Naive thymus-derived CD8-positive, alpha-beta T cell (primary cell): Measurements from ENCODE around the gene GRAP. TPM values are rescaled to one million over a fixed set of nuclear protein-coding genes. Genes with fewer than 3 reads are reported as not detected.

ENCODE experiments used
- ATAC-seq, 2 donors: fragments of 150-1000 bp; cut with Tn5 transposase in 1 of 2; sonication (Bioruptor Pico), chemical (Tn5 transposase) in 1 of 2; 1 replicate in 1 of 2; 2 replicates in 1 of 2; pipeline ENCODE4 v1.10.0; 2021; ENCODE audit warnings: mild to moderate bottlenecking in 2 of 2, moderate library complexity in 2 of 2
- POLR2A ChIA-PET: fragments of 350-600 bp; sonication (Branson Sonifier 250); formaldehyde crosslinking; loops from one replicate; lab custom pipeline; 2021; ENCODE audit warnings: antibody characterized with exemption; lab: Charles Lee
- DNase-seq, 10 donors: peaks; one replicate each; pipeline versions ENCODE4 v3.0.0 to v3.0.0-alpha.2; 2020 to 2022
- H3K27ac Mint-ChIP-seq, 10 donors: one replicate each; pipeline ENCODE4 v1.8.0; 2020 to 2022; ENCODE audit warnings: mild to moderate bottlenecking in 10 of 10, mixed read lengths in 10 of 10, moderate library complexity in 4 of 10, inconsistent platforms in 1 of 10
- H3K27me3 Mint-ChIP-seq, 5 donors: one replicate each; pipeline ENCODE4 v1.8.0; 2021 to 2022; ENCODE audit warnings: mixed read lengths in 5 of 5
- H3K36me3 Mint-ChIP-seq, 3 donors: one replicate each; pipeline ENCODE4 v1.8.0; 2020 to 2022; ENCODE audit warnings: mixed read lengths in 3 of 3, mild to moderate bottlenecking in 2 of 3, inconsistent platforms in 1 of 3
- H3K4me1 Mint-ChIP-seq, 4 donors: one replicate each; pipeline ENCODE4 v1.8.0; 2021 to 2022; ENCODE audit warnings: mixed read lengths in 4 of 4
- H3K4me3 Mint-ChIP-seq, 10 donors: one replicate each; pipeline ENCODE4 v1.8.0; 2020 to 2022; ENCODE audit warnings: mild to moderate bottlenecking in 10 of 10, mixed read lengths in 10 of 10, moderate library complexity in 6 of 10, inconsistent platforms in 1 of 10
- H3K9me3 Mint-ChIP-seq, 9 donors: one replicate each; pipeline ENCODE4 v1.8.0; 2020 to 2022; ENCODE audit warnings: mixed read lengths in 9 of 9, mild to moderate bottlenecking in 3 of 9, inconsistent platforms in 1 of 9, moderate library complexity in 1 of 9
- polyA plus RNA-seq, 3 donors: library from polyadenylated mRNA; unstranded; fragments of 300-500 nt; fragmentation: Illumina TruSeq; gene quantifications; one replicate each; pipeline ENCODE4 v1.2.3, GENCODE V29; 2021
- total RNA-seq, 8 experiments: library from RNA in 2 of 8; stranded (reverse) in 2 of 8; gene quantifications; one replicate each; pipeline ENCODE4 v1.2.3 and lab custom pipeline; 2021 to 2026

Gene GRAP
- total and polyA plus RNA-seq, 5 experiments from 2014 or later = 32.7 to 99.6 (median 69.9) TPM

DNA sequence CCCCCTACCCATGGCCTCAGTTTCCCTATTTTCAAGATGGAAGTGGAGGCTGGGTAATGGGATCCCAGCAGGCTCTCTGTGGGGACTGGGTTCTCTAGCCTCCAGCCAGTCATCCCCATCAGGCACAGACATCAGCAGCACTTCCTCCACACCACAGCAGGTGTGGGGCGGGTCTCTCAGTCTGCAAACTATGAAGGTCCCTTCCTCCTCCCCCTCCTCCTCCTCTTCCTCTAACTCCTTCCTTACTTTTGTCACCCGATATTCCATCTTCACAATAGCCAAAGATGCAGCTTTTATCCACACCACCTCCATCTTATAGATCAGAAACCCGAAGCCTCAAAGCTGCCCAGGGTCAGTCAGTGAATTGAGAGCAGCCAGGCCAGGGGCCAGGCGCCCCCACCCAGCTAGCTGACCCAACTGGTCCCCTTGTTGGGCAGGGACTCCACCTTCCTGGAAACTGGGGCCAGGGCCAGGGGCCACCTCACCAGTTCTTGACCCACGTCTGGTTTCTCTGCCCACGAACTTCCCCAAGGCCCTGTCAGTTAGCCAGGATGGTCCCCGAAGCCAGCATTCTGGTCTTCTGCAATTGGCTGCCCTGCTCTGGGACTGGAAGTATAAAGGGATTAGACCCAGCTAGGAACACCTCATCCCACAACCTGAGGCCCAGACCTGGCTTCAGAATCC lies 44.7 kb downstream of the GRAP start:
- POLR2A ChIA-PET = interaction anchor here (0.6 to 1.5 kb wide), 8 partner anchors 8 to 77 kb away, joined by 3 to 6 read pairs (median 3); no protein-coding TSS in a partner anchor

GRCh38 chr17:19000531-19001325 lies 46.0 kb downstream of the GRAP start:
- Mint-ChIP-seq H3K4me1 (peaks cover 9 to 37% (median 29%) of the 10 kb centered on the region in 4 donors), H3K27me3 (no peaks in the 10 kb centered on the region), H3K4me3 (no peak overlapping the region), H3K9me3 (peaks cover 0 to 7% (median 0%) of the 10 kb centered on the region in 9 donors), H3K27ac (peak overlapping the region in 1 of 10 donors; percentile 53), H3K36me3 (peaks cover 0 to 4% (median 2%) of the 10 kb centered on the region in 3 donors)
- POLR2A ChIA-PET = interaction anchor here (0.9 to 1.5 kb wide), 2 partner anchors 9 to 10 kb away, joined by 3 read pairs; no protein-coding TSS in a partner anchor
- no peak for ATAC-seq
- DNase-seq = no peak

More for the DNA sequence above, 44.7 kb downstream of the GRAP start:
- DNase-seq (no peak), ATAC-seq (no peak)
- Mint-ChIP-seq H3K27me3 (no peaks in the 10 kb centered on the region), H3K27ac (peak overlapping the region in 1 of 10 donors; percentile 50), H3K36me3 (no peaks in the 10 kb centered on the region), H3K4me1 (peaks cover 11 to 40% (median 32%) of the 10 kb centered on the region in 4 donors), H3K4me3 (peak overlapping the region in 8 of 10 donors; percentile 4 to 92 (median 74)), H3K9me3 (no peaks in the 10 kb centered on the region)

DNA sequence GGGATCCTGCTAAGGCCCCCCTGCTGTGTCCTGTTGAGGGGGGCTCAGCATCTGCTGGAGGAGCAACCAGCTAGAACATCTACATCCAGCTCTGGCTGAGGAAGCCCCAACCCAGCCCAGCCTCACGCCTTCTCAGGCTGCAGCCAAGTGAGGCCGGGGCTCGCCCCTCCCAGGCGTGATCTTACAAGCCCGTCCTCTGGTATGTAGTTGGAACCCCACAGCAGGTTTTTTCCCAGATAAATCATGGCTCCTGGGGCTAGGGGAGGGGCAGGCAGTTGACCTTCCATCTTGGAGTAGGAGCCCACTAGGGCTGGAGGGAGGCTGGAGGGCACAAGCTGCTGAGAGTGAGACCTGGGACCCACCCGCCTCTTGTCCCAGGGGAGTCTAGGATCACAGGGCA lies 46.8 kb downstream of the GRAP start:
- ATAC-seq (no peak), DNase-seq (no peak)
- H3K27ac Mint-ChIP-seq = no peak overlapping the region
- H3K4me1 Mint-ChIP-seq = peaks cover 9 to 34% (median 28%) of the 10 kb centered on the region in 4 donors
- H3K27me3 Mint-ChIP-seq = no peaks in the 10 kb centered on the region
- POLR2A ChIA-PET = no interaction called here
- H3K36me3 Mint-ChIP-seq = peaks cover 2 to 9% (median 7%) of the 10 kb centered on the region in 3 donors
- H3K9me3 Mint-ChIP-seq = peaks cover 0 to 12% (median 6%) of the 10 kb centered on the region in 9 donors
- H3K4me3 Mint-ChIP-seq = no peak overlapping the region

DNA sequence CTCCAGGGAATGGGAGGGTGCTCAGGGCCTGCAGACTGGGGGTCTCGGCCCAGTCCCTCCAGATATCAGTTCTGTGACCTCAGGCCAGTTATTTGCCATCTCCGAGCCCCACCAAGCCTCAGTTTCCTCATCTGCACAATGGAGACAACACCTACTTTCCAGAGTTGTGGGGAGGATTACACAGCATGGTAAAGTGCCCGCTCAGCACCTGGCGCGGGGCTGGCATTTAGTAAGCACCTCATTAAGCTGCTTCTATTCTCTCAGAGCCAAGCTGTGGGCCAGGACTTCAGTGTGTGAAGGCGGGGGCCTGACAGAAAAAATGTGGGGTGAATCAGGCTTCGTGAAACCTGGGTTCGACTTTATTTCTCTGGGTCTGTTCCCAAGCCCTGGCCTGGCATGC lies 47.4 kb downstream of the GRAP start:
- no peaks in the 10 kb centered on the region for H3K27me3 Mint-ChIP-seq
- peaks cover 2 to 9% (median 7%) of the 10 kb centered on the region in 3 donors for H3K36me3 Mint-ChIP-seq
- POLR2A ChIA-PET = no interaction called here
- peaks cover 9 to 32% (median 27%) of the 10 kb centered on the region in 4 donors for H3K4me1 Mint-ChIP-seq
- peaks cover 0 to 12% (median 8%) of the 10 kb centered on the region in 9 donors for H3K9me3 Mint-ChIP-seq
- DNase-seq (no peak), ATAC-seq (no peak)
- no peak overlapping the region for H3K4me3 Mint-ChIP-seq
- no peak overlapping the region for H3K27ac Mint-ChIP-seq

GRCh38 chr17:18997650-18998196 lies 49.0 kb downstream of the GRAP start:
- Mint-ChIP-seq H3K4me1 (peaks cover 12 to 39% (median 33%) of the 10 kb centered on the region in 4 donors), H3K27ac (no peak overlapping the region)

DNA sequence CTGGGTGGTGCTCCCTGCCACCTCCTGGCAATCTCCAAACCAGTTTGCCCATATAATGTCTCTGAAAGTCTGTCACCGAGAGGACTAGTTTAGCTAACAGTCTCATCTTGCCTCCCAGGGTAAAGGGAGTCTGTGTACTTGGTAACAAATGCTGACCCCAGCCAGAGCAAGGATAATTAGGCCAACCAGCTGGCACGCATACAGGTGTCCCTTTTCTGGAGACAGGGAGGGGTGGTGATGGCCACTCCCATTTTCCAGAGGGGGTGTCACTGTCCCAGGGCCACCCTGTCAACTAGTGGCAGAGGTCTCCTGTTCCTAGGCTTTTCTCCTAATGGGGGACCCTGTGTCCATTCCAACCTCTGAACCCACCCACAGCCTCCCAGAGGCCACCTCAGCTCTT lies 50.3 kb downstream of the GRAP start:
- no peak for DNase-seq
- peaks cover 11 to 40% (median 27%) of the 10 kb centered on the region in 4 donors for H3K4me1 Mint-ChIP-seq
- H3K36me3 Mint-ChIP-seq = peaks cover 2 to 9% (median 7%) of the 10 kb centered on the region in 3 donors
- peak overlapping the region in 1 of 10 donors; percentile 9 for H3K27ac Mint-ChIP-seq
- POLR2A ChIA-PET = interaction anchor here (1.7 kb wide), 1 partner anchor 22 kb away, joined by 4 read pairs; no protein-coding TSS in a partner anchor
- peaks cover 0 to 12% (median 8%) of the 10 kb centered on the region in 9 donors for H3K9me3 Mint-ChIP-seq
- H3K27me3 Mint-ChIP-seq = no peaks in the 10 kb centered on the region
- ATAC-seq = no peak
- H3K4me3 Mint-ChIP-seq = no peak overlapping the region

More at GRCh38 chr17:18997650-18998196, 49.0 kb downstream of the GRAP start:
- Mint-ChIP-seq H3K4me3 (no peak overlapping the region), H3K36me3 (peaks cover 2 to 9% (median 7%) of the 10 kb centered on the region in 3 donors), H3K9me3 (peaks cover 0 to 12% (median 8%) of the 10 kb centered on the region in 9 donors), H3K27me3 (no peaks in the 10 kb centered on the region)
- POLR2A ChIA-PET = no interaction called here
- ATAC-seq (no peak), DNase-seq (no peak)

DNA sequence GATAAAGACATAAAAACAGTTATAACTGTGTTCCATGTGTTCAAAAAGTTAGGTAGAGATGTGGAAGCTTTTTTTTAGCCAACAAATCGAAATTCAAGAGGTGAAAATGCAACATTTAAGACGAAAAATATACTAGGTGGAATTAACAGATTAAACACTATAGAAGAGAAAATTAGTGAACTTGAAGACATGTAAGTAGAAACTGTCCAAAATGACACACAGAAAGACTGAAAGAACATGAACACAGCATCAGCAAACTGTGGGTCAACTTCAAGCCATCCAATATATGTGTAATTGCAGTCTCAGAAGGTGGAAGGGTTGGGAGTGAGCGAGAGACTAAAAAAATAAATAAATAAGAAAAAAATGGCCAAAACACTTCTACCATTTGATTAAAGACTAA lies 51.5 kb downstream of the GRAP start:
- DNase-seq (no peak), ATAC-seq (no peak)
- peaks cover 2 to 9% (median 7%) of the 10 kb centered on the region in 3 donors for H3K36me3 Mint-ChIP-seq
- H3K9me3 Mint-ChIP-seq = peaks cover 0 to 12% (median 8%) of the 10 kb centered on the region in 9 donors
- no peaks in the 10 kb centered on the region for H3K27me3 Mint-ChIP-seq
- peaks cover 11 to 38% (median 25%) of the 10 kb centered on the region in 4 donors for H3K4me1 Mint-ChIP-seq
- H3K27ac Mint-ChIP-seq = no peak overlapping the region
- POLR2A ChIA-PET = no interaction called here
- no peak overlapping the region for H3K4me3 Mint-ChIP-seq

DNA sequence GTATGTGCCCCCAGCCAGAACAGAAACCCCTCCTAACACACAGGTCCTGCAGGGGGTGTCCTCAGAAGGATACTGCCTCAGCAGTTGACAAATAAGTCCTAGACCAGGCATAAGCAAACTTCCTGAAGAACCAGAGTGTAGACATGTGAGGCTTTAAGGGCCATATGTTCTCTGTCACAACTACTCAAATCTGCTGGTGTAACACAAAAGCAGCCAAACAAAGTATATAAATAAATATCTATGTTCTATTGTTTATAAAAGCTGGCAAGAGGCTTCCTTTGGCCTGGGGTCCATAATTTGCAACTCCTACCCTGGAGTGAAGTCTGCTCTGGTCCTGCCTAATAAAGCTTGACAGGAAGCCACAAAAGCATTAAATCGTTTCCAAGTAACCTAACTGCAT lies 52.1 kb downstream of the GRAP start:
- no peak for DNase-seq
- POLR2A ChIA-PET = interaction anchor here (1.1 kb wide), 1 partner anchor 8 kb away, joined by 3 read pairs; no protein-coding TSS in a partner anchor
- Mint-ChIP-seq H3K36me3 (peaks cover 2 to 9% (median 7%) of the 10 kb centered on the region in 3 donors), H3K27me3 (no peaks in the 10 kb centered on the region), H3K9me3 (peaks cover 0 to 12% (median 8%) of the 10 kb centered on the region in 9 donors), H3K4me3 (no peak overlapping the region), H3K4me1 (peaks cover 13 to 38% (median 25%) of the 10 kb centered on the region in 4 donors), H3K27ac (peak overlapping the region in 1 of 10 donors; percentile 34)
- ATAC-seq = no peak

DNA sequence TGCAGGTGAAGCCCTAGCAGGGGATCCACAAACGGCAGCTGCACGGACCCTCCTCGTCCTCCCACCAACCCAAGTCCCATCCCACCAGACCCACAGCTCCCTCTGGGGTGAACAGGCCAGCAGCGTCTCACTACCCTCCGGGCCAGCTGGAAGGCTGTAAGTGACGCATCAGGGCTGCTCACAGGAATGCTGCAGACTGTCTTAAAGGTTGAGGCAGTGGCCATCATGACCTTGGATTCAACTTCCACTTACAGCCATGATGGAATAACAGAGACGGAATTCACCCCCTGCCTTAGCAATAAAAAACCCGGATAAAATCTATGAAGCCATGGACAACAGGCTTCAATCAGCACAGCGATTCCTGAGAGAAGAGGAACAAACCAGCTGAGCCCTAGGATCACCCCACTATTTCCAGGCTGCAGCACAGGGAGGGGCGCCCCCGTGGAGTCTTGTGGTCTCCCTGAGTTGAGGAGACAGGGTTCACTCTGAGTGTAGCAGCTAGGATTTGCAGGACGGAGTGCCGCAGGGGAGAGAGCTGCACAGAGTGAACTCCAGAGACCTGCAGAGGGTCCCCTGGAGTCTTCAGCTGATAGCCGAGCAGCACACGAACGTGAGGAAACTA lies 52.7 kb downstream of the GRAP start:
- no peaks in the 10 kb centered on the region for H3K27me3 Mint-ChIP-seq
- POLR2A ChIA-PET = interaction anchor here (1.1 kb wide), 1 partner anchor 9 kb away, joined by 3 read pairs; no protein-coding TSS in a partner anchor
- peak overlapping the region in 1 of 10 donors; percentile 34 for H3K27ac Mint-ChIP-seq
- H3K36me3 Mint-ChIP-seq = peaks cover 2 to 9% (median 7%) of the 10 kb centered on the region in 3 donors
- peaks cover 0 to 12% (median 8%) of the 10 kb centered on the region in 9 donors for H3K9me3 Mint-ChIP-seq
- DNase-seq (no peak), ATAC-seq (no peak)
- H3K4me1 Mint-ChIP-seq = peaks cover 13 to 38% (median 25%) of the 10 kb centered on the region in 4 donors
- peak overlapping the region in 1 of 10 donors; percentile 69 for H3K4me3 Mint-ChIP-seq

- Mint-ChIP-seq H3K9me3 (peaks cover 0 to 12% (median 8%) of the 10 kb centered on the region in 9 donors), H3K27me3 (no peaks in the 10 kb centered on the region), H3K4me3 (peak overlapping the region in 9 of 10 donors; percentile 42 to 81 (median 69)), H3K4me1 (peaks cover 13 to 41% (median 26%) of the 10 kb centered on the region in 4 donors), H3K27ac (peak overlapping the region in 3 of 10 donors; percentile 7 to 49 (median 46)), H3K36me3 (peaks cover 2 to 12% (median 9%) of the 10 kb centered on the region in 3 donors)
- DNase-seq = peak in 6 of 10 donors; percentile 19 to 56 (median 47)
- peak; percentile 79 to 89 for ATAC-seq
- POLR2A ChIA-PET = interaction anchor here (1.3 to 1.7 kb wide), 3 partner anchors 9 to 26 kb away, joined by 3 read pairs; no protein-coding TSS in a partner anchor
Observed at GRCh38 chr17:18992454-18993130, 54.2 kb downstream of the GRAP start.
